HG02943 (cell line): ENCODE data around the gene ZNF592.
"Not testable (repeated sequence)": the region's sequence is repeated elsewhere in the genome, so short reads cannot be mapped to it uniquely, and the experiment has no call there.

Source experiments
- ATAC-seq: cut with Tn5 transposase; IDR thresholded peaks from one replicate; pipeline ENCODE4 v1.9.1; 2021; ENCODE audit warnings: mild to moderate bottlenecking, low read depth, moderate library complexity; ENCODE audit not compliant: unreplicated experiment

ZNF592 gene

GRCh38 chr15:84845631-84846030, 97.2 kb downstream of the ZNF592 start:
- not testable (repeated sequence) for ATAC-seq

- no peak for ATAC-seq
Observed at GRCh38 chr15:84846269-84846668, 97.9 kb downstream of the ZNF592 start.

GRCh38 chr15:84847382-84847781, 99.0 kb downstream of the ZNF592 start:
- ATAC-seq, result no peak

GRCh38 chr15:84852212-84852611, 103.8 kb downstream of the ZNF592 start:
- ATAC-seq, result no peak

GRCh38 chr15:84855136-84855535, 106.7 kb downstream of the ZNF592 start:
- no peak for ATAC-seq

GRCh38 chr15:84855765-84856164, 107.4 kb downstream of the ZNF592 start:
- ATAC-seq, result no peak
